ENCODE data around the gene KRT16. TPM values are rescaled to one million over a fixed set of nuclear protein-coding genes. Genes with fewer than 3 reads are reported as not detected.
"Not testable (repeated sequence)": the region's sequence is repeated elsewhere in the genome, so short reads cannot be mapped to it uniquely, and the experiment has no call there.

Gene KRT16
- total RNA-seq, 2 experiments from 2014 or later = not detected

DNA sequence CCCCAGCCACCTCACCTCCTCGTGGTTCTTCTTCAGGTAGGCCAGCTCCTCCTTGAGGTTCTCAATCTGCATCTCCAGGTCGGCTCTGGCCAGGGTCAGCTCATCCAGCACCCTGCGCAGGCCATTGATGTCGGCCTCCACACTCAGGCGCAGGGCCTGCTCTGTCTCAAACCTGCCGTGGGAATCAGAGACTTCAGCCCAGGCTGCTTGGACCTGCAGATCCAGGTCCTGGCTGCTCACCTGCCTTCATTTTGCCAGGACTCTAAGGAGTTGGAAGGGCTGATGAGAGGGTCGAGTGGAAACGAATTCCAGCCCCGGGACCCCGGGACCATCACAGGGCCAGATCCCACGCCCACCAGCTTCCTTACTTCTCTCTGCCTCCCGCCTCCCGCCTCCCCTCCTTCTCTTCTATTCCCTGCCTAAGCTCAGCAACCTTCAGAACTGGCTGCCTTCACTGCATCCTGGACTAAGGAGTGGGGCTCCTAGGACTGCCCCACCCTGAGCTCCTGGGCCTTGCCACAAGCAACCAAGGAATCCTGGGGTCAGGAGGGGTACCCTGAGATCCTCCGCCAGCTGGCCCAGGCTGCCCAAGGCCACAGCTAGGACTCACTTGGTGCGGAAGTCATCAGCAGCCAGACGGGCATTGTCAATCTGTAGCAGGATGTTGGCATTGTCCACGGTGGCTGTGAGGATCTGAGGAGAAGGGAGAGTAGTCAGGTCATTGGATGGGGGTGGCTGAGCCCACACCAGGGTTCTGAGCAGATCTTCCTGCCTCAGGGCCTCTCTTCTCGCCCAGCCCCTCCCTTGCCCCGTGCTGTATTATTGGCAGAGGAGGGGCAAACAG is 10.0 kb upstream of the KRT16 start:
- H3K27ac Mint-ChIP-seq; H3K9me3 Mint-ChIP-seq; DNase-seq; POLR2A ChIA-PET; intact Hi-C loops (cut with micrococcal nuclease); H3K4me3 Mint-ChIP-seq; H3K4me1 Mint-ChIP-seq (ENCODE audit: low read depth); H3K36me3 Mint-ChIP-seq; CTCF ChIA-PET: not testable (repeated sequence)
- H3K27me3 Mint-ChIP-seq = peaks cover 12% of the 10 kb centered on the region

DNA sequence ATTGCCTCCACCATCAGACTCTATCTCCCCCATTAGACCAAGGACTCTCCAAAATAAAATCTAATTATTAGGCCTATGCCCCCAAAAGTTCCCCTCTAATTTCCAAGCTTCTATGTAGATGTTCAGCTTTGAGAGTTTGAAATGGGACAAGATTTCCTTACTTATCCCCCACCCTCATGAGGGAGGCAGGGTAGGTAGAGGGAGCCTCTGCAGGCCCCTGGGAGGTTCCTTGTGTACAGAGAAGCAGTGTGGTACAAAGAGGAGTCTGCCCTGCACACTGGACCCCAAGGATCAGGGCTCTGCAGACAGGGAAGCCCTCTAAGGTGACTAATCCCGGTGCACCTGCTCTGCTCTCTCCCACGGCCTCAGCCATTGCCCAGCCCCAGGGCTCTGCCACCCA is 9.3 kb upstream of the KRT16 start:
- POLR2A ChIA-PET = no interaction called here
- Mint-ChIP-seq H3K36me3 (no peaks in the 10 kb centered on the region), H3K4me3 (no peak overlapping the region), H3K27me3 (peaks cover 12% of the 10 kb centered on the region), H3K4me1 (ENCODE audit: low read depth) (no peaks in the 10 kb centered on the region), H3K9me3 (no peaks in the 10 kb centered on the region), H3K27ac (no peak overlapping the region)
- CTCF ChIA-PET = no interaction called here
- no peak for DNase-seq
- intact Hi-C loops (cut with micrococcal nuclease) = no loop called here

DNA sequence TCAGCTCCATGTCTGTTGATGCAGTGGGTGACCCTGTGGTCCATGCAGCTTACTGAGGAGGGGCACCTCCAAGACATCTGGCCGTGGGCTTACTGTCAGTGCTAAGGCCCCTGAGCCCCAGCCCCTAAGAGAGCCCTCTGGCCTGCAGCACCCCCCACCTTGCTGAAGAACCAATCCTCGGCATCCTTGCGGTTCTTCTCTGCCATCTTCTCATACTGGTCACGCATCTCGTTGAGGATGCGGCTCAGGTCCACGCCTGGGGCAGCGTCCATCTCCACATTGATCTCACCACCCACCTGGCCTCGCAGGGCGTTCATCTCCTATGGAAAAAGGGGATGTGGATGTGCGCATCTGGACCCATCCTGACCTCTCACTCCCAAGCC is 8.9 kb upstream of the KRT16 start:
- DNase-seq; POLR2A ChIA-PET; H3K9me3 Mint-ChIP-seq; intact Hi-C loops (cut with micrococcal nuclease); H3K4me3 Mint-ChIP-seq; H3K36me3 Mint-ChIP-seq; H3K4me1 Mint-ChIP-seq (ENCODE audit: low read depth); H3K27ac Mint-ChIP-seq: not testable (repeated sequence)
- CTCF ChIA-PET = interaction anchor here (1.0 kb wide), 1 partner anchor 27 kb away, joined by 3 read pairs; no protein-coding TSS in a partner anchor
- H3K27me3 Mint-ChIP-seq = peaks cover 12% of the 10 kb centered on the region

DNA sequence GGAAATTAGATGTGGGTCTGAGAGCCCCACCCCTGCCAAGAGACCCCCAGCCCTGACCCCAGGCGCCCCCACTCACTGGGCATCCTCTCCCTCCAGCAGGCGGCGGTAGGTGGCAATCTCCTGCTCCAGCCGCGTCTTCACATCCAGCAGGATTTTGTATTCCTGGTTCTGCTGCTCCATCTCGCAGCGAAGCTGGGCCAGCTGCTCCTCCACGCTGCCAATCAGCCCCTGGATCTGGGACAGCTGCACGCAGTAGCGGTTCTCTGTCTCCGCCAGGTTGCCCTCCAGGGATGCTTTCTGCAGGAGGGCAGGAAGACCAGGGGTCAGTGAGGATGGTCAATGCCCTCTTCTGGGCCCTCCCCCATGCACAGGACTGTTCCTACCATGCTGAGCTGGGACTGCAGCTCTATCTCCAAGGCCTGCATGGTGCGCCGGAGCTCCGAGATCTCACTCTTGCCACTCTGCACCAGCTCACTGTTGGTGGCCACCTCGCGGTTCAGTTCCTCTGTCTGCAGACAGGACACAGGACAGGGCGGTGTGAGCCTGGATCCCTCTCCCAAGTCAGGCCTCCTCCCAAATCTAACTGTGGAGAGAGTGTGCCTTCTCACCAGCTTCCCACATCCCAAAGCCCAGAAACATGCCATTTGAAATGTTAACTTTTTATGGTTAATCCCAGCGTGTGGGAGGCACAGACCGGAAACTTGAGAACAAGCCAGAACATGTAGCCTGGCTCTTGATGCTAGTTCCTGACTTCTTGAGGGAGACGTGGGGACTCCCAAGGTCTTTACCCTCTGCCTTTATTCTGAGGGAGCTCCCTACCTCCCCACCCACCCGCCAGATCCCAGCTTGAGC is 8.2 kb upstream of the KRT16 start:
- no peak overlapping the region for H3K27ac Mint-ChIP-seq

DNA sequence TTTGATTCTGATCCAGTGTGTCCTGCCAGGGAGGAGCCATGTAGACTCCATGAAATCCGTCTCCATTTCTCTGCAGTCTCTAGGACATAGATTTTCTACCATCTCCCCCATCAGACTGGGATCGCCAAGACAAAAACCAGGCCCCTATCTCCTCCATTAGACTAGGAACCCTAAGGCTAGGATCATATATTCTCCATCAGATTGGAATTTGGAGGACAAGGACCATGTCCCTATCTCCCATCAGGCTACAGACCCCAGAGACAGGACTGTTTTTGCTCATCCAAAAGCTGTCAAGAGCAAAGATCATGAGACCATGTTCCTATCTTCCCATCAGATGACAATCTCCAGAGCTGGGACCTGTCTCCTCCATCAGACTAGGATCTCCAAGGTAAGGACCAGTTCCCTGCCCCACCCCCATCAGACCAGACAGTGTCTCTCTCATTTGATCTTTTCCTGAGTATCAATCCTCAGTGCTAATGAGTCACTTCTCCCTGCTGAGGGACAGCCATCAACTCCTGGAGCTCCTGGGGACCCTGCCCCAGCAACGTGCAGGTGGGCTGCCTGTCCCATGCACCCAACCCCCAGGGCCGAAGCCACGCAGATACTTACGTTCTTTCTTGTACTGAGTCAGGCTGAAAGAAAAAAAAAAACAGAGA is 7.5 kb upstream of the KRT16 start:
- H3K36me3 Mint-ChIP-seq; H3K4me3 Mint-ChIP-seq; DNase-seq; H3K9me3 Mint-ChIP-seq; H3K4me1 Mint-ChIP-seq (ENCODE audit: low read depth); POLR2A ChIA-PET; H3K27ac Mint-ChIP-seq; intact Hi-C loops (cut with micrococcal nuclease): not testable (repeated sequence)
- CTCF ChIA-PET = interaction anchor here (0.6 to 1.0 kb wide), 2 partner anchors 29 to 75 kb away, joined by 3 read pairs; no protein-coding TSS in a partner anchor
- H3K27me3 Mint-ChIP-seq = peaks cover 11% of the 10 kb centered on the region

More for the DNA sequence above, 8.2 kb upstream of the KRT16 start:
- intact Hi-C loops (cut with micrococcal nuclease) = no loop called here
- ChIA-PET CTCF (interaction anchor here (0.6 to 1.0 kb wide), 2 partner anchors 28 to 76 kb away, joined by 3 read pairs; no protein-coding TSS in a partner anchor), POLR2A (no interaction called here)
- peaks cover 11% of the 10 kb centered on the region for H3K27me3 Mint-ChIP-seq
- H3K9me3 Mint-ChIP-seq = no peaks in the 10 kb centered on the region
- no peak overlapping the region for H3K4me3 Mint-ChIP-seq
- H3K36me3 Mint-ChIP-seq = no peaks in the 10 kb centered on the region
- DNase-seq = no peak
- H3K4me1 Mint-ChIP-seq (ENCODE audit: low read depth) = no peaks in the 10 kb centered on the region

DNA sequence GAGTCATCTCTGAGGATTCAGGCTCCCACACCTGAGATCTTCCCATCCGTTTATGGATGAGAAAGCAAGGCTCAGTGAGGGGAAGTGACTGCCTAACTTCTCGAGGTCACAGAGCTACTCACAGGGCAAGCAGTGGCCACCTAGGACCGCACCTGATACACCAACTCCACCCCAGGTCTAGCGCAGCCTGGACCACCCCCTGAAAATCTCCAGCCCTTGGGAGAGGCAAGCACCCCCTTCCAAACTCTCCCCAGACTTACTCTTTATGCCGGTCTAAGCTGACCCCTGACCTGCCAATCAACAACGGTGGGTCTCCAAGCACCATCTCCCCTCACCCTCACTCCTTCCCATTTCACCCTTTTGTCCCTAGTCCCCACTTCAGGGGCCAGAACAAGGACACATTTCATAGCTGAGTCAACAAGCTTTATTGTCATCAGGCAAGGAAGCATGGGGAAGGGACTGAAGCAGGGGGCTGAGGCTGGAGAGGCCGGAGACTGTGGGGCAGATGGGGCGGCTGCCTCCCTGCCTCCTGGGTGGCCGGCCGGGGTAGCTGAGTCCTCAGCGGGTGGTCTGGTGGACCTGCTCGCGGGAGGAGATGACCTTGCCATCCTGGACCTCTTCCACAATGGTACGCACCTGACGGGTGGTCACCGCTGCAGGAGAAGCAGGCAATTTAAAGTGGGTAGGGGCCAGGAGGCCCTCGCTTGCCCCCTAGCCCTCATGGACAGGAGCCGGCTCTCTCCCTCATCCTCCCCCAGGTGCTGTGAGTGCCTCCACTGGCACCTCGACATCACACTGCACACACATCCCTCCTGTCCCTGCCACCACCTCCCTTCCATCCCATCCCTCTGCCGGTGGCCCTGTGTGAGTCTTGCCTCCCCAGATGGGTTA is 6.7 kb upstream of the KRT16 start:
- Mint-ChIP-seq H3K9me3 (no peaks in the 10 kb centered on the region), H3K36me3 (no peaks in the 10 kb centered on the region), H3K4me1 (ENCODE audit: low read depth) (no peaks in the 10 kb centered on the region), H3K4me3 (no peak overlapping the region), H3K27ac (no peak overlapping the region), H3K27me3 (peaks cover 11% of the 10 kb centered on the region)
- POLR2A ChIA-PET = no interaction called here
- CTCF ChIA-PET = interaction anchor here (1.1 kb wide), 1 partner anchor 70 kb away, joined by 3 read pairs; no protein-coding TSS in a partner anchor
- intact Hi-C loops (cut with micrococcal nuclease) = no loop called here
- DNase-seq = no peak

DNA sequence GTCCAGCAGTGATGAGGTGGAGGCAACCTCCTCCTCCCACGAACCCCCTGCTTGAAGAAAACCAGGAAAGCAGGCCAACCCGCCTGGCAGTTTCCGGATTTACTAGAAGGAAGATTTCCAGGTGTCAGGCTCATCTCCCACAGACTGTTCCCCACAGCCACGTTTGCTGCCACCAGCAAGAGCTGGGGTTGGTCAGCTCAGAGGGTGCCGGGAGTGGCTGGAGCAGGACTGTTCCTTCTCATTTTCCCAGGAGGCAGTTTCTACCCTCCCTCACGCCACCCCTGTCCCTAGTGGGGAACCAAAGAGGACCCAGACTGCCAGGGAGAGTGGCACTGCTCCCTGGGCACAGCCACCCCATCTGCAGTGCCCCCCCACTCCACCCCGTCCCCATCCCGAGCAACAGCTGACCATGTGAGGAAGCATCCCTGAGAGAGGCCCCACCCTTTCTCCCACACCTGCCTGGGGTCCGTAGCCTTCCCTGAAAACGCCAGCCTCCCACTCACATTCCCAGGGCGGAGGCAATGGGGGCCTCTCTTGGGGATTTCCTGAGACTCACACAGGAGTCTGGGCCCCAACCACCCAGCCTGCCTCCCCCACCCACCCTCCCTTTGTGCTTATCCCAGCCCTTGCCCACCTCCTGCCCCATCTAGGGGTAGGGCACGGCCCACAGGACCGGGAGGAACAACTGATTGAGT is 5.9 kb upstream of the KRT16 start:
- Mint-ChIP-seq H3K27ac (no peak overlapping the region), H3K9me3 (no peaks in the 10 kb centered on the region), H3K4me1 (ENCODE audit: low read depth) (no peaks in the 10 kb centered on the region), H3K27me3 (peaks cover 15% of the 10 kb centered on the region), H3K36me3 (no peaks in the 10 kb centered on the region), H3K4me3 (no peak overlapping the region)
- intact Hi-C loops (cut with micrococcal nuclease) = no loop called here
- DNase-seq = no peak
- ChIA-PET POLR2A (no interaction called here), CTCF (interaction anchor here (1.1 kb wide), 1 partner anchor 69 kb away, joined by 3 read pairs; no protein-coding TSS in a partner anchor)

DNA sequence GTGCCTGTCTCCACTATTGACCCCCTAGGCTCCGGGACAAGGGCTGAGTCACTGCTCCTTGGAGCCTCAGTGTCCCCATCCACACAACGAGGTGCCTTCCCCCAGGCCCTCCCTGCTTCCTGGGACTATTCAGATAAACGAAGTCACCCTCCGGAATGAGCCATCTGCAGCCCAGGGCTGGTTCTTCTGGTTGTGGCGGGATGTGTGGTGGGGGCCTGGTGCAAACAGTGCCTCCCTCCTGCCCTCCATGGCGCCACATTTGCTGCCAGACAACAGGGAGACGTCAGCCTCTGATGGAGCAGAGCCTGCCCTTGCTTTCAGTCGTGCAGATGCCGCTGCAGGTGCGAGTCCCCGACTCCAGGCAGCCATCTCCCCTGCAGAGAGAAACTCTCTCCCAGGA is 5.1 kb upstream of the KRT16 start:
- no peak for DNase-seq
- no peaks in the 10 kb centered on the region for H3K9me3 Mint-ChIP-seq
- intact Hi-C loops (cut with micrococcal nuclease) = no loop called here
- CTCF ChIA-PET = no interaction called here
- no peaks in the 10 kb centered on the region for H3K4me1 Mint-ChIP-seq (ENCODE audit: low read depth)
- POLR2A ChIA-PET = no interaction called here
- H3K36me3 Mint-ChIP-seq = no peaks in the 10 kb centered on the region
- H3K4me3 Mint-ChIP-seq = no peak overlapping the region
- H3K27ac Mint-ChIP-seq = no peak overlapping the region
- H3K27me3 Mint-ChIP-seq = peaks cover 16% of the 10 kb centered on the region

DNA sequence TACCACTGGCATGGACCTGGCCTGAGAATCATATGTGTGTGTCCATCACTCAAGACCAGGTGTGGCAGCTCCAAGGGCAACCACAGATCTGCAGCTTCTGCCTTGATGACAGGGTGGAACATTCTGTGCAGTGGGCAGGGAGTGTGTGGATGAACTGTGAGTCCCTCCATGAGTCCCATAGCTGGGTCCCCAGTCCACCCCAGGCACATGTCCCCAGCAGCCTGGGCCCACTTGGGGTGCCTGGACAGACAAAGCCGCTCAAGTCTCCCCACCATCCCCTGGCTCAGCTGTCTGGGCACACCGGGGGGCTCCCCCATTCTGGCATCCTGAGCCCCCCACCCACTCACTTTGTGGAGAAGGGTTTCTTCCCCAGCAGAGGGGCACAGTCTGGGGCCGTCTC is 4.6 kb upstream of the KRT16 start:
- CTCF ChIA-PET = no interaction called here
- H3K4me1 Mint-ChIP-seq (ENCODE audit: low read depth) = no peaks in the 10 kb centered on the region

DNA sequence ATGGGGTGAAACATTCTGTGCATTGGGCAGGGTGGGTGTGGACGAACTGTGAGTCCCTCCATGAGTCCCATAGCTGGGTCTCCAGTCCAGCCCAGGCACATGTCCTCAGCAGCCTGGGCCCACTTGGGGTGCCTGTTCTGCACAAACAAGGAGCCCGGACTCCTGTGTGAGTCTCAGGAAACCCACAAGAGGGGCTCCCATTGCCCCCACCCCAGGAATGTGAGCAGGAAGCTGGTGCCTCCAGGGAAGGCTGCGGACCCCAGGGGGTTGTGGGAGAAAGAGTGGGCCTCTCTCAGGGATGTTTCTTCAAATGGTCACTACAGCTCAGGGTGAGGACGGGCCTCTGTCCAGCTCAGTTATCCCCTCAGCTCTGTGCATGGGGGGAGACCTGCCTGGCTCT is 3.9 kb upstream of the KRT16 start:
- H3K9me3 Mint-ChIP-seq; CTCF ChIA-PET; DNase-seq; H3K27ac Mint-ChIP-seq; H3K4me1 Mint-ChIP-seq (ENCODE audit: low read depth); intact Hi-C loops (cut with micrococcal nuclease); H3K36me3 Mint-ChIP-seq; POLR2A ChIA-PET; H3K4me3 Mint-ChIP-seq: not testable (repeated sequence)
- H3K27me3 Mint-ChIP-seq = peaks cover 16% of the 10 kb centered on the region

More for the DNA sequence above, 4.6 kb upstream of the KRT16 start:
- no peak overlapping the region for H3K27ac Mint-ChIP-seq
- H3K36me3 Mint-ChIP-seq = no peaks in the 10 kb centered on the region
- intact Hi-C loops (cut with micrococcal nuclease) = no loop called here
- peaks cover 16% of the 10 kb centered on the region for H3K27me3 Mint-ChIP-seq
- H3K9me3 Mint-ChIP-seq = no peaks in the 10 kb centered on the region
- POLR2A ChIA-PET = no interaction called here
- DNase-seq = no peak
- H3K4me3 Mint-ChIP-seq = no peak overlapping the region

DNA sequence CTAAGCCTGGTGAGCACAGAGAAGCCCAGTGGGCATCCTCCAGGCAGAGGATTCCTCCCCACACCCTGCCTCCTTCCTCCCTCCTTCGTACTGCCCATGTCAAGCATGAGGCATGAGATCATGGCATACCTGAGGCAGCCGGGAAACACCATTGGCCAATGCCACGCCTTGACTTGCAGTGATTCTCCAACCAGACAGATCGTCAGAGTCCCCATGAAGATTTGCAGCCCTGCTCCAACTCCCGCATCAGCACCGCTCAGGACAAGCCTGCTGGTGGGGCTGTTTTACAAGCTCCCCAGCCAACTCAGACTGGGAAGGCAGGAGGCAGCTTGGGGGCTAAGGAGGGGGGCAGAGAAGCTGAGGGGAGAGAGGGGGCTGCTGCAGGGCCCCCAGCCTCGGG is 2.9 kb upstream of the KRT16 start:
- ChIA-PET POLR2A (no interaction called here), CTCF (no interaction called here)
- no peak for DNase-seq

More for the DNA sequence above, 2.9 kb upstream of the KRT16 start:
- intact Hi-C loops (cut with micrococcal nuclease) = no loop called here
- no peak overlapping the region for H3K4me3 Mint-ChIP-seq
- no peaks in the 10 kb centered on the region for H3K9me3 Mint-ChIP-seq
- no peaks in the 10 kb centered on the region for H3K36me3 Mint-ChIP-seq
- peaks cover 18% of the 10 kb centered on the region for H3K27me3 Mint-ChIP-seq
- H3K4me1 Mint-ChIP-seq (ENCODE audit: low read depth) = no peaks in the 10 kb centered on the region
- no peak overlapping the region for H3K27ac Mint-ChIP-seq

Measured in activated CD4-positive, alpha-beta memory T cell treated with anti-CD3 and anti-CD28 coated beads for 36 hours (primary cell).